GM12878 (cell line): ENCODE data around the gene NPAS3. TPM values are rescaled to one million over a fixed set of nuclear protein-coding genes. Genes with fewer than 3 reads are reported as not detected.

Source experiments
- CEBPZ ChIP-seq: fragments of 150-350 bp; IDR thresholded peaks from 2 replicates; pipeline ENCODE4 v1.6.1; 2016; ENCODE audit warnings: low read depth, low read length
- CREM ChIP-seq: IDR thresholded peaks from 2 replicates; pipeline ENCODE4 v1.6.1; 2014; ENCODE audit warnings: antibody characterized with exemption, low read depth
- E2F8 ChIP-seq: fragments of 450-650 bp; IDR thresholded peaks from 2 replicates; pipeline ENCODE4 v1.6.1; 2018; ENCODE audit warnings: mild to moderate bottlenecking, low read depth, moderate library complexity; ENCODE audit not compliant: partially characterized antibody
- MYC ChIP-seq: IDR thresholded peaks from 2 replicates; pipeline ENCODE4 v1.6.1; 2011; ENCODE audit warnings: mild to moderate bottlenecking, low read length, moderate library complexity, inconsistent platforms; ENCODE audit not compliant: insufficient read depth, insufficient replicate concordance, insufficient read length, severe bottlenecking
- NFIC ChIP-seq: IDR thresholded peaks from 2 replicates; pipeline ENCODE4 v1.6.1; 2012; ENCODE audit warnings: low read depth, mild to moderate bottlenecking, inconsistent platforms, low read length, moderate library complexity
- SIN3A ChIP-seq: IDR thresholded peaks from 2 replicates; pipeline ENCODE4 v1.6.1; 2012; ENCODE audit warnings: low read depth, low read length, improper control_type of control experiment
- TCF12 ChIP-seq: IDR thresholded peaks from 2 replicates; pipeline ENCODE4 v1.6.1; 2011; ENCODE audit warnings: low read depth, mild to moderate bottlenecking, low read length
- polyA plus RNA-seq, 11 experiments: library from polyadenylated mRNA; depleted of rRNA in 4 of 11; unstranded in 6 of 11; stranded (reverse) in 5 of 11; fragments of >200 nt; fragmentation: Nextera tagmentation in 4 of 11; fragmentation: Illumina TruSeq in 1 of 11; extraction: Ambion mirVana in 4 of 11; extraction: Trizol in 1 of 11; gene quantifications; 1 replicate in 1 of 11; 2 replicates in 10 of 11; pipeline versions ENCODE4 v1.2.1 to v1.2.3, GENCODE V29; 2011 to 2016; ENCODE audit warnings: inconsistent platforms in 2 of 11, missing spikeins in 2 of 11, low read depth in 1 of 11
- total RNA-seq, 4 experiments: library from RNA; depleted of rRNA in 3 of 4; stranded (reverse); fragments of >200 nt in 3 of 4; fragmentation: Illumina TruSeq in 1 of 4; extraction: Trizol in 1 of 4; gene quantifications; 2 replicates each; pipeline versions ENCODE4 v1.2.1 to v1.2.3, GENCODE V29; 2013 to 2021

NPAS3 gene
- total and polyA plus RNA-seq, 10 of the 15 experiments (the other 5 are each of a cell fraction or from before 2014, with no cell fraction given) = under 0.01 to 2.7 (median 0.03) TPM; not detected in 6

GRCh38 chr14:32906672-32907071 is 32.0 kb upstream of the NPAS3 start (continued):
- no peak for TF ChIP-seq CEBPZ
- TF ChIP-seq NFIC = no peak
- no peak for TF ChIP-seq TCF12
- no peak for TF ChIP-seq MYC
- no peak for TF ChIP-seq CREM
- TF ChIP-seq SIN3A = no peak
- TF ChIP-seq E2F8 = no peak
